GM21619 (cell line): ENCODE results near the gene TUSC2.
"Not testable (repeated sequence)": the region's sequence is repeated elsewhere in the genome, so short reads cannot be mapped to it uniquely, and the experiment has no call there.

ENCODE experiments used
- ATAC-seq: cut with Tn5 transposase; IDR thresholded peaks from one replicate; pipeline ENCODE4 v1.9.1; 2021; ENCODE audit not compliant: unreplicated experiment

TUSC2 gene

GRCh38 chr3:50319181-50319893 lies 8.7 kb downstream of the TUSC2 start:
- no peak for ATAC-seq

- ATAC-seq: no peak
Measured at GRCh38 chr3:50318615-50319014, 9.4 kb downstream of the TUSC2 start.

- ATAC-seq: no peak
Measured at GRCh38 chr3:50318163-50318562, 9.9 kb downstream of the TUSC2 start.

GRCh38 chr3:50317300-50317699 lies 10.7 kb downstream of the TUSC2 start:
- ATAC-seq: no peak

- ATAC-seq: no peak
Measured at GRCh38 chr3:50316657-50317242, 11.3 kb downstream of the TUSC2 start.

- ATAC-seq: no peak
Measured at GRCh38 chr3:50314816-50315215, 13.2 kb downstream of the TUSC2 start.

DNA sequence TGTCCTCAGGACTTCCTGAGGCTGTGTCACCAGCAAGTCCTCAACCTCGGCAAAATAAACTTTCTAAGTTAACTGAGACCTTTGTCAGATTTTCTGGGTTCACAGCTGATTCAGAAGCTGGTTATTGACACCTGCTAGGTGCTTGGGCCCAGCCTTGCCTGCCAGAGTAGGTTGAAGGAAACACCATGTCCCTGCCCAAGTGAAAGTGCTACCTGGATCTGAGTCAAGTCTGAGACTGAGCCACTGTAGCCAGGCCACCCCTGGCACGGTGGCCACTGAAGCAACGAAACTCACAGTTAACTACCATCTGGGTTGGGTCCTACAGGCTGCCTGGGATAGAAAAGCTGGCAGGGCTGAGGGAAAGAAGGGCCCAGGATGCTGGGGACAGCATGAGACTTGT lies 13.7 kb downstream of the TUSC2 start:
- no peak for ATAC-seq

GRCh38 chr3:50312041-50312440 lies 16.0 kb downstream of the TUSC2 start:
- ATAC-seq: not testable (repeated sequence)

GRCh38 chr3:50304601-50305000 lies 23.4 kb downstream of the TUSC2 start:
- ATAC-seq: no peak

- ATAC-seq: no peak
Measured at GRCh38 chr3:50303013-50303815, 24.8 kb downstream of the TUSC2 start, which contains the start of gene HYAL1. HYAL1 (minus strand) TSS chr3:50303574; CDS start chr3:50302956, 618 bp downstream.

- no peak for ATAC-seq
Measured at GRCh38 chr3:50302095-50303012, 25.7 kb downstream of the TUSC2 start.

GRCh38 chr3:50300681-50301254 lies 27.3 kb downstream of the TUSC2 start:
- no peak for ATAC-seq

DNA sequence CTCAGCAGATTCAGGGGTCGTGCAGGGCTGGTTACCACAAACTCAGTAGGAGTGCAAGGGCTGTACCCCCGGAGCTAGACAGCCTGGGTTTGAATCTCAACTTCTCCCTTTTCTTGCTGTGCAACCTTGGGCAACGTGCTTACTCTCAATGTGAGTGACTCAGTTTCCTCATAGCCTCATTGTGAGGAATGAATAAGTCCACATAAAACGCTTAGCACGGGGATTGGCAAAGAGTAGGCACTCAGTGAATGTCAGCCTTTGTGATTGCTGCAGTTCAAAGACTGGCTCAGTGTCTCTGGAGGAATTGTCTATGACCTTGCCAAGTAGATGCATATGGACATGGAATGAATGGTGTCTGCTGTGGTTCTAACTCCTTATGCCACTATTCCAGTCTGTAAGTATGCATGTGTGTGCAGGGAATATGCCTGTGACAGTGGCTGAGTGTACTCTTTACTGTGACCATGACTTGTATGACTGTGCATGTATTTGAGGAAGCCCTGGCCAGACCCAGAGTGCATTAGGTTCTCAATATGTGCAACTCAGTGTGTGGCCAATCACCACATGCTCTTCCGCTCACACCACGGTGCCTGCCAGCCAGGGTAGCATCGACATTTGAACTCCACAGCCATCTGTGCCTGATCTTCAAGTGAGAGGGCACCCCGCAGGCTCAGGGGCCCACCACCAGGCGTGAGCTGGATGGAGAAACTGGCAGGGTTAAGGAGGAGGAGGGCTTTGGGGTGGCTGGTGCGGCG lies 27.9 kb downstream of the TUSC2 start:
- ATAC-seq: no peak

DNA sequence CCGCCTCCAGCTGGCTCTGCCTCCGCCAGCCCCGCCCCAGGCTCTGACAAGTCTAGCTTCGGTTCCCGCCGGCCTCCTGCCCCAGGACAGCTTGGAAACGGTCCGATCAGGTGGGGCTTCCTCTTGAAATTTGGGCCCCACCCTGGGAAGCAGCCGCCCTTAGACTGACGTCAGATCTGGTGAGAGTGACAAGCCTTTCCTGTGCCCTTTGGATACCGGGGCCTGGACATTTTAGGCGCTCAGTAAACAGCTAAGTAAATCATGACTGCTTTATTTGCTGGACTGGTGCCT lies 28.4 kb downstream of the TUSC2 start:
- no peak for ATAC-seq

GRCh38 chr3:50298836-50299637 lies 29.0 kb downstream of the TUSC2 start, which contains the start of the genes HYAL3 and NAA80:
HYAL3 (minus strand) TSS chr3:50299405; CDS start chr3:50295602, 3,803 bp downstream.
NAA80 (minus strand) TSS chr3:50299405; CDS start chr3:50297463, 1,942 bp downstream.
- peak; percentile 83 for ATAC-seq

DNA sequence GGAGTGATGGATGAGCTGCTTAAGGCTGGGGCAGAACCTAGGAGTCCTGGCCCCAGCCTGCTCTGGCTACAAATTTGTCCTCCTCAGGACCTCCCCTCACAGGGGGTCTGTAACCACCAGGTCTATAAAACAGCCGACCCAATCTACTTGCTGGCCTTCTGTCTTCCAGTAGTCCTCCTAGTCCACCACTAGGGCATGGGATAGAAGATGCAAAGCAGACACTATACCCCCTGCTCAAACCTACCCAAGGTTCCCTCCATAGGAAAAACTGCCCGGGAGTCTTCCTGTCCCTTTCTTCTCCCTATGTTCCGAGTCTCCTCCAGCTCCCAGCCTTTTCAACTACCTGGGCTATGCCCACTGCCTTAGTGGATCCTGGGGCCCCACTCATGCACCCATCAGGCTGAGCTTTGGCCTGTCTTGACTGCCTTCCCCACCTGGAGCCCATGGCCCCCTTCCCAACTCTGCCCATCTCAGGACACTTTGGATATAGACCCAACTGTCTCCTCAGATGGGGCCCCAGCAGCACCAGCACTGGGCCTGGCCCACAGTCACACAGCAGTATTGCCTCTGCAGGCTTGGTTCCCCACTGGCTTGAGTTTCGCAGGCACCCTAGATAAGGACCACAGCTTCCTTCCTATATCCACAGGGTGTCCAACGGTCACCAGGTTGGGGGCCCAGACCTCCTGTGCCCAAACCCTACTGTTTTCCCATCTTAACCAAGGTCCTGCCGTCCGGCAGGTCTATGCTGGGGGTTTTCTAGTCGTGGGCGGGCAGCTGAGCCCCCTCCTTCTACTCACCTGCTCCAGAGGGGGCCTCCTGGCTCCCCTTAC lies 29.9 kb downstream of the TUSC2 start:
- ATAC-seq: no peak

- ATAC-seq: no peak
Measured at GRCh38 chr3:50297384-50297775, 30.6 kb downstream of the TUSC2 start.

- no peak for ATAC-seq
Measured at GRCh38 chr3:50296721-50297383, 31.2 kb downstream of the TUSC2 start.
